Activated CD4-positive, alpha-beta T cell treated with anti-CD3 and anti-CD28 coated beads for 36 hours (primary cell): Measurements from ENCODE around the gene GHITM. TPM values are rescaled to one million over a fixed set of nuclear protein-coding genes. Genes with fewer than 3 reads are reported as not detected.

Experiments
- ATAC-seq: fragments of 200-7000 bp; cut with Tn5 transposase; one replicate; pipeline ENCODE4 v1.10.0; 2021; ENCODE audit warnings: mild to moderate bottlenecking, moderate library complexity
- CTCF ChIA-PET: fragments of 350-600 bp; sonication (Branson Sonifier 250); formaldehyde crosslinking; loops from one replicate; lab custom pipeline; 2021; ENCODE audit warnings: antibody characterized with exemption; lab: Charles Lee
- POLR2A ChIA-PET: fragments of 350-600 bp; sonication (Branson Sonifier 250); formaldehyde crosslinking; loops from one replicate; lab custom pipeline; 2021; ENCODE audit warnings: antibody characterized with exemption, inconsistent platforms; lab: Charles Lee
- DNase-seq: peaks from one replicate; pipeline ENCODE4 v3.0.0-alpha.2; 2020
- H3K27ac Mint-ChIP-seq: one replicate; pipeline ENCODE4 v1.8.0; 2021; ENCODE audit warnings: mixed read lengths
- H3K27me3 Mint-ChIP-seq: one replicate; pipeline ENCODE4 v1.8.0; 2021; ENCODE audit warnings: mixed read lengths
- H3K36me3 Mint-ChIP-seq: one replicate; pipeline ENCODE4 v1.8.0; 2021; ENCODE audit warnings: low read depth, mixed read lengths
- H3K4me1 Mint-ChIP-seq: one replicate; pipeline ENCODE4 v1.8.0; 2021; ENCODE audit warnings: mixed read lengths
- H3K4me3 Mint-ChIP-seq: one replicate; pipeline ENCODE4 v1.8.0; 2021; ENCODE audit warnings: mild to moderate bottlenecking, moderate library complexity, mixed read lengths
- H3K9me3 Mint-ChIP-seq: one replicate; pipeline ENCODE4 v1.8.0; 2021; ENCODE audit warnings: low read depth, mixed read lengths
- intact Hi-C, 2 experiments: fragments of 100-400 bp; cut with DNase I in 1 of 2; cut with micrococcal nuclease in 1 of 2; formaldehyde crosslinking; loops; one replicate each; pipeline versions ENCODE4 v1.14.2 to v1.15.1; 2022 to 2024; cut with DNase I, micrococcal nuclease
- total RNA-seq, 2 experiments: library from RNA; stranded (reverse); gene quantifications; one replicate each; pipeline ENCODE4 v1.2.3, GENCODE V29; 2021

Gene GHITM
- total RNA-seq, 2 experiments from 2014 or later: 121 to 178 TPM

- H3K9me3 Mint-ChIP-seq: no peaks in the 10 kb centered on the region
- ChIA-PET CTCF (interaction anchor here (0.6 to 1.1 kb wide), 4 partner anchors 25 to 344 kb away, joined by 3 to 5 read pairs (median 4); no protein-coding TSS in a partner anchor), POLR2A (no interaction called here)
- intact Hi-C loops: no loop called here
- peaks cover 26% of the 10 kb centered on the region for H3K27me3 Mint-ChIP-seq
- H3K4me1 Mint-ChIP-seq: peaks cover 13% of the 10 kb centered on the region
- no peak overlapping the region for H3K4me3 Mint-ChIP-seq
- DNase-seq: no peak
- no peak overlapping the region for H3K27ac Mint-ChIP-seq
- H3K36me3 Mint-ChIP-seq: no peaks in the 10 kb centered on the region
- no peak for ATAC-seq
Measured at GRCh38 chr10:84193327-84193726, 54.0 kb downstream of the GHITM start.

- Mint-ChIP-seq H3K4me3 (peak overlapping the region; percentile 49), H3K9me3 (no peaks in the 10 kb centered on the region), H3K27me3 (peaks cover 27% of the 10 kb centered on the region), H3K4me1 (peaks cover 13% of the 10 kb centered on the region), H3K36me3 (no peaks in the 10 kb centered on the region), H3K27ac (no peak overlapping the region)
- DNase-seq (no peak), ATAC-seq (no peak)
- intact Hi-C loops: loop anchor here in 1 of 2 experiments (1.0 kb wide), 1 partner anchor 55 kb away; the partner anchor contains the start of gene GHITM
- CTCF ChIA-PET: interaction anchor here (1.0 to 1.3 kb wide), 5 partner anchors 18 to 343 kb away, joined by 3 to 4 read pairs (median 3); partner anchors contain the start of gene GPR15LG
- POLR2A ChIA-PET: interaction anchor here (0.6 kb wide), 1 partner anchor 47 kb away, joined by 3 read pairs; no protein-coding TSS in a partner anchor
Measured at GRCh38 chr10:84193846-84194423, 54.6 kb downstream of the GHITM start.

- CTCF ChIA-PET: interaction anchor here (0.7 to 1.3 kb wide), 4 partner anchors 19 to 580 kb away, joined by 3 read pairs; partner anchors contain the start of gene GPR15LG
Measured at GRCh38 chr10:84194424-84195043, 55.2 kb downstream of the GHITM start, which contains the start of gene CDHR1. CDHR1 (plus strand) TSS chr10:84194537; CDS start chr10:84194761, 224 bp downstream.

DNA sequence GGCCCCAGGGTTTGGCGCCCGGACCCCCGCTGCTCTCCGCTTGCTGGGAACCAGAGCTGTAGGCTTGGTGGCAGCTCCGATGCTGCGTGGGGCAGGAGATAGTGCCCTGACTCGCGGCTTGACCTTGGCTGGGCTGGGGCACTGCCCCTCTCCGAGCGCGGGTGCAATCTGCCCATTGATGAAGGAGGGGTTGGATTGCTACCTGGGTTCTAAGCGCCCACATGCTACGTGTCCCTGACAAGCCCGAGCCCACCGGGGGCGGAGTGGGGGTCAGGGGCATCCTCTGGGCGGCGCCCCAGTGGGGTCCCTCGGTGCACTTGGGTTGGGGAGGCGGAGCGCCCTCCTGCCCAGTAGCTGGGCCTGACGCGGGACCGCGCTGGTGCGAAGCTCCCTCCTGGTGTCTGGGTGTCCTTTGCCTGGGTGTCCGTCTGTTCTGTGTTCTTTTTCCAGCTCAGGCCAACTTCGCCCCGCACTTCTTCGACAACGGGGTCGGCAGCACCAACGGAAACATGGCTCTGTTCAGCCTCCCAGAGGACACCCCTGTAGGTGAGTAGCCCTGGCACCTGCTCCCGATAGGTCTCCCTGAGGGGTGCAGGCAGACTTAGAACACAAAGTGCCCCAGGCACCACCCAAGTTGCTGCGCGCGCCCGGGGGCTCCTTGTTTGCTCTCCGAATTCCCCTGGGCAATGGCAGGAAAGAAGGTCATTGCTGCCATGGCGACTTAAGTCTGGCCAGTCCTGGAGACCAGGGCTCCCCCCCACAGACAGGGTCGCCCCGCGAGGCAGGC, 55.9 kb downstream of the GHITM start:
- Mint-ChIP-seq H3K27me3 (peaks cover 27% of the 10 kb centered on the region), H3K4me1 (peaks cover 13% of the 10 kb centered on the region), H3K9me3 (no peaks in the 10 kb centered on the region), H3K27ac (no peak overlapping the region), H3K4me3 (peak overlapping the region; percentile 49), H3K36me3 (no peaks in the 10 kb centered on the region)
- CTCF ChIA-PET: interaction anchor here (0.7 to 1.3 kb wide), 3 partner anchors 20 to 581 kb away, joined by 3 read pairs; no protein-coding TSS in a partner anchor
- no peak for DNase-seq
- intact Hi-C loops: no loop called here
- POLR2A ChIA-PET: no interaction called here
- no peak for ATAC-seq

More at GRCh38 chr10:84194424-84195043, 55.2 kb downstream of the GHITM start, which contains the start of gene CDHR1:
- Mint-ChIP-seq H3K4me3 (peak within 1 kb of the TSS; percentile 49), H3K9me3 (no peaks in the 10 kb centered on the region), H3K4me1 (peaks cover 13% of the 10 kb centered on the region), H3K27me3 (peaks cover 27% of the 10 kb centered on the region), H3K27ac (no peak within 1 kb of the TSS), H3K36me3 (no peaks in the 10 kb centered on the region)
- ATAC-seq (peak; percentile 84), DNase-seq (peak; percentile 72)
- POLR2A ChIA-PET: no interaction called here
- intact Hi-C loops: loop anchor here in 1 of 2 experiments (1.0 kb wide), 1 partner anchor 55 kb away; the partner anchor contains the start of gene GHITM

GRCh38 chr10:84196083-84196482, 56.8 kb downstream of the GHITM start:
- ChIA-PET POLR2A (no interaction called here), CTCF (no interaction called here)
- intact Hi-C loops: no loop called here
- H3K4me3 Mint-ChIP-seq: no peak overlapping the region
- no peak for ATAC-seq
- no peaks in the 10 kb centered on the region for H3K9me3 Mint-ChIP-seq
- no peak for DNase-seq
- no peak overlapping the region for H3K27ac Mint-ChIP-seq
- H3K4me1 Mint-ChIP-seq: peaks cover 6% of the 10 kb centered on the region
- H3K27me3 Mint-ChIP-seq: peaks cover 27% of the 10 kb centered on the region
- H3K36me3 Mint-ChIP-seq: no peaks in the 10 kb centered on the region

DNA sequence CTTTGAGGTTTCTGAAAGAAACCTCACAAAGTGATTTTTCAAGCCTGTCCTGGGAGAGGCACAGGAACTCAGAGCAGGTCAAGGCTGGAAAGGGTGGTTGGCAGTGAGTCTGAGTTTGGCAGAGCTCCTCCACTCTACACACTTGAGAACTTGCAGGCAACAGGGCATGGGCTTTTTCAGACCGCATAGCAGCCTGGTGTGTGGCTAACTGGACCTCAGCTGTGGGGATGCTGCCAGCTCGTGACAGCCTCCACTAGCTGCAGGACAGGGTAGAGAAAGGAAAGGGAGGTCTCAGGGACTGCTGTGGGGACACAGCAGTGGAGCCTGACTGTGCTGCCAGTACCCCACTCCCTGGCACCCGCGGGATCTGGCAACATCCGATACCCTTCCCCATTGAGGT, 57.6 kb downstream of the GHITM start:
- Mint-ChIP-seq H3K27me3 (peaks cover 27% of the 10 kb centered on the region), H3K27ac (no peak overlapping the region), H3K4me1 (no peaks in the 10 kb centered on the region), H3K4me3 (no peak overlapping the region), H3K36me3 (no peaks in the 10 kb centered on the region), H3K9me3 (no peaks in the 10 kb centered on the region)
- intact Hi-C loops: no loop called here
- CTCF ChIA-PET: interaction anchor here (0.5 to 0.9 kb wide), 4 partner anchors 20 to 343 kb away, joined by 3 to 4 read pairs (median 3); no protein-coding TSS in a partner anchor
- DNase-seq (no peak), ATAC-seq (no peak)
- POLR2A ChIA-PET: no interaction called here

GRCh38 chr10:84197643-84198042, 58.3 kb downstream of the GHITM start:
- Mint-ChIP-seq H3K36me3 (no peaks in the 10 kb centered on the region), H3K27me3 (peaks cover 27% of the 10 kb centered on the region), H3K9me3 (no peaks in the 10 kb centered on the region), H3K27ac (no peak overlapping the region), H3K4me1 (no peaks in the 10 kb centered on the region), H3K4me3 (no peak overlapping the region)
- DNase-seq (no peak), ATAC-seq (no peak)
- POLR2A ChIA-PET: interaction anchor here (1.3 kb wide), 1 partner anchor 59 kb away, joined by 3 read pairs; no protein-coding TSS in a partner anchor
- CTCF ChIA-PET: interaction anchor here (0.7 to 1.3 kb wide), 4 partner anchors 16 to 189 kb away, joined by 3 to 4 read pairs (median 4); no protein-coding TSS in a partner anchor
- intact Hi-C loops: no loop called here

DNA sequence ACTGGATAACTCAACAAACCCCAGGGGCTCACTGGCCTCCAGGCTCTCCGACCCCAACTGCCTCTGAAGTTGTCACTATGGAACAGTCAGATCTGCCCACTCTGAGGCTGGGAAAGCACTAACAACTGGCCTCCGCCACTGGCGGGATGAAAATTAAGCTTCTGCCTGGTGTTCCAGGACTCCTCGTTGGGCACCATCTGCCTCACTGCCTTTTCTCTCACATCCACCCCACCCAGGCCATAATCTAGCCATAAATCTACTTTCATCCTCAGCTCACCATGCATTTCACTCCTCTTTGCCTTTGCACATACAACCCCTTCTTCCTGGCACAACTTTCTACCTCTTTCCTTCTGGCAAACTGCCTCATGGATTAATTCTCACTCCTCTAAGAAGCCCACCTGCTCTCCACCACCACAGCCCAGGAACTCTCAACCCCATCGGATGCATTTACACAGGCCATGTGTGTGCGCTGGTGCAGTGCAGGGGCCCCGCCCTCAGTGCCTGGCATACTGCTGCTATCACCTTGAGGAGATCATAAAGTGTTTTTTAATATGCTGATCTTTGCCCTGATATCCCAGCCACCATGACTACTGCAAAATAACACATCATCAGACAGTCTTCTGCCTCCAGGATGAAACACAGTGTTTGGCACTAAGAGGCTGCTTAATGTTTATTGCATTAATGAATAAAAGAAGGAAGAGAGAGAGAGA, 59.1 kb downstream of the GHITM start:
- peaks cover 24% of the 10 kb centered on the region for H3K27me3 Mint-ChIP-seq
- no peak overlapping the region for H3K4me3 Mint-ChIP-seq
- no peaks in the 10 kb centered on the region for H3K9me3 Mint-ChIP-seq
- ATAC-seq (no peak), DNase-seq (no peak)
- no peaks in the 10 kb centered on the region for H3K36me3 Mint-ChIP-seq
- CTCF ChIA-PET: interaction anchor here (0.8 to 1.3 kb wide), 2 partner anchors 15 to 190 kb away, joined by 3 to 4 read pairs; no protein-coding TSS in a partner anchor
- intact Hi-C loops: no loop called here
- H3K4me1 Mint-ChIP-seq: no peaks in the 10 kb centered on the region
- POLR2A ChIA-PET: interaction anchor here (1.3 kb wide), 1 partner anchor 60 kb away, joined by 3 read pairs; no protein-coding TSS in a partner anchor
- no peak overlapping the region for H3K27ac Mint-ChIP-seq

GRCh38 chr10:84200537-84201243, 61.4 kb downstream of the GHITM start:
- POLR2A ChIA-PET: no interaction called here
- CTCF ChIA-PET: interaction anchor here (1.3 to 2.0 kb wide), 2 partner anchors 52 to 62 kb away, joined by 3 to 10 read pairs; partner anchors contain the start of gene GHITM
- no peak overlapping the region for H3K27ac Mint-ChIP-seq
- no peaks in the 10 kb centered on the region for H3K4me1 Mint-ChIP-seq
- H3K36me3 Mint-ChIP-seq: no peaks in the 10 kb centered on the region
- H3K9me3 Mint-ChIP-seq: no peaks in the 10 kb centered on the region
- intact Hi-C loops: no loop called here
- DNase-seq (no peak), ATAC-seq (no peak)
- no peak overlapping the region for H3K4me3 Mint-ChIP-seq
- peaks cover 14% of the 10 kb centered on the region for H3K27me3 Mint-ChIP-seq

GRCh38 chr10:84201244-84201606, 61.9 kb downstream of the GHITM start:
- CTCF ChIA-PET: interaction anchor here (0.7 to 2.0 kb wide), 3 partner anchors 9 to 62 kb away, joined by 3 to 10 read pairs (median 3); partner anchors contain the start of gene GHITM
- POLR2A ChIA-PET: no interaction called here
- H3K27ac Mint-ChIP-seq: no peak overlapping the region
- intact Hi-C loops: no loop called here
- no peak for ATAC-seq
- no peaks in the 10 kb centered on the region for H3K9me3 Mint-ChIP-seq
- DNase-seq: no peak
- no peaks in the 10 kb centered on the region for H3K4me1 Mint-ChIP-seq
- H3K36me3 Mint-ChIP-seq: no peaks in the 10 kb centered on the region
- H3K27me3 Mint-ChIP-seq: peaks cover 10% of the 10 kb centered on the region
- no peak overlapping the region for H3K4me3 Mint-ChIP-seq
